Large intestine (tissue), 12 donors: ENCODE data around the gene PPIE. TPM values are rescaled to one million over a fixed set of nuclear protein-coding genes. Genes with fewer than 3 reads are reported as not detected.

Experiments
- DNase-seq, 2 donors: peaks; one replicate each; pipeline versions ENCODE4 v3.0.0 to v3.0.0-alpha.2; 2013
- H3K27ac ChIP-seq: one replicate; pipeline ENCODE4 v1.5.1; 2013; ENCODE audit warnings: low read length
- H3K27me3 ChIP-seq: 2 replicates; pipeline ENCODE4 v1.6.1; 2013; ENCODE audit warnings: low read length; ENCODE audit not compliant: control insufficient read depth, insufficient read depth
- H3K36me3 ChIP-seq: 2 replicates; pipeline ENCODE4 v1.6.1; 2013; ENCODE audit warnings: low read length; ENCODE audit not compliant: control insufficient read depth, insufficient read depth
- H3K4me1 ChIP-seq: one replicate; pipeline ENCODE4 v1.6.1; 2013; ENCODE audit warnings: low read length; ENCODE audit not compliant: control insufficient read depth, insufficient read depth
- H3K4me3 ChIP-seq: one replicate; pipeline ENCODE4 v1.5.1; 2013; ENCODE audit warnings: low read length
- H3K9me3 ChIP-seq: one replicate; pipeline ENCODE4 v1.6.1; 2013; ENCODE audit warnings: mild to moderate bottlenecking, low read depth, low read length, moderate library complexity; ENCODE audit not compliant: control insufficient read depth
- WGBS: methylation state at CpG from one replicate; pipeline ENCODE4 v1.1.5; 2013; ENCODE audit warnings: low lambda C conversion rate; ENCODE audit not compliant: insufficient coverage; 5-methylcytosine and 5-hydroxymethylcytosine counted together
- long read RNA-seq, 11 donors: transcript quantifications; one replicate each; lab custom pipeline, GENCODE V29; 2026
- polyA plus RNA-seq: library from polyadenylated mRNA; unstranded; fragments of 120-200 nt; gene quantifications from one replicate; pipeline ENCODE4 v1.2.1, GENCODE V29; 2013

The PPIE gene
- 73.0 TPM for polyA plus RNA-seq
- long read RNA-seq, donor 1, transcript PPIE-201 (10 exons, 1,277 nt), result major isoform, 6 of 8 reads
- long read RNA-seq, donor 1, partial matches to known transcripts, result 0 of 8 reads
- long read RNA-seq, donor 1, other reads (novel, unspliced or antisense), result 0 of 8 reads
- long read RNA-seq, donor 2, transcript PPIE-201 (10 exons, 1,277 nt), result major isoform, 16 of 30 reads
- long read RNA-seq, donor 2, partial matches to known transcripts, result 10 of 30 reads
- long read RNA-seq, donor 2, other reads (novel, unspliced or antisense), result 0 of 30 reads
- long read RNA-seq, donor 3, result 0 reads
- long read RNA-seq, donor 4, partial matches to known transcripts, result 0 of 2 reads
- long read RNA-seq, donor 4, other reads (novel, unspliced or antisense), result 0 of 2 reads
- long read RNA-seq, donor 5, transcript PPIE-201 (10 exons, 1,277 nt), result major isoform, 8 of 12 reads
- long read RNA-seq, donor 5, partial matches to known transcripts, result 0 of 12 reads
- long read RNA-seq, donor 5, other reads (novel, unspliced or antisense), result 0 of 12 reads
- long read RNA-seq, donor 6, transcript PPIE-201 (10 exons, 1,277 nt), result major isoform, 10 of 31 reads
- long read RNA-seq, donor 6, partial matches to known transcripts, result 18 of 31 reads
- long read RNA-seq, donor 6, other reads (novel, unspliced or antisense), result 0 of 31 reads
- long read RNA-seq, donor 7, transcript PPIE-201 (10 exons, 1,277 nt), result major isoform, 7 of 9 reads
- long read RNA-seq, donor 7, partial matches to known transcripts, result 0 of 9 reads
- long read RNA-seq, donor 7, other reads (novel, unspliced or antisense), result 0 of 9 reads
- long read RNA-seq, donor 8, transcript PPIE-202 (10 exons, 1,079 nt), result minor isoform, 5 of 31 reads
- long read RNA-seq, donor 8, transcript PPIE-201 (10 exons, 1,277 nt), result major isoform, 14 of 31 reads
- long read RNA-seq, donor 8, partial matches to known transcripts, result 9 of 31 reads
- long read RNA-seq, donor 8, other reads (novel, unspliced or antisense), result 0 of 31 reads
- long read RNA-seq, donor 9, transcript PPIE-201 (10 exons, 1,277 nt), result major isoform, 17 of 25 reads
- long read RNA-seq, donor 9, partial matches to known transcripts, result 5 of 25 reads
- long read RNA-seq, donor 9, other reads (novel, unspliced or antisense), result 0 of 25 reads
- long read RNA-seq, donor 10, transcript PPIE-201 (10 exons, 1,277 nt), result major isoform, 12 of 21 reads
- long read RNA-seq, donor 10, partial matches to known transcripts, result 8 of 21 reads
- long read RNA-seq, donor 10, other reads (novel, unspliced or antisense), result 0 of 21 reads
- long read RNA-seq, donor 11, transcript PPIE-201 (10 exons, 1,277 nt), result major isoform, 13 of 23 reads
- long read RNA-seq, donor 11, partial matches to known transcripts, result 7 of 23 reads
- long read RNA-seq, donor 11, other reads (novel, unspliced or antisense), result 0 of 23 reads

DNA sequence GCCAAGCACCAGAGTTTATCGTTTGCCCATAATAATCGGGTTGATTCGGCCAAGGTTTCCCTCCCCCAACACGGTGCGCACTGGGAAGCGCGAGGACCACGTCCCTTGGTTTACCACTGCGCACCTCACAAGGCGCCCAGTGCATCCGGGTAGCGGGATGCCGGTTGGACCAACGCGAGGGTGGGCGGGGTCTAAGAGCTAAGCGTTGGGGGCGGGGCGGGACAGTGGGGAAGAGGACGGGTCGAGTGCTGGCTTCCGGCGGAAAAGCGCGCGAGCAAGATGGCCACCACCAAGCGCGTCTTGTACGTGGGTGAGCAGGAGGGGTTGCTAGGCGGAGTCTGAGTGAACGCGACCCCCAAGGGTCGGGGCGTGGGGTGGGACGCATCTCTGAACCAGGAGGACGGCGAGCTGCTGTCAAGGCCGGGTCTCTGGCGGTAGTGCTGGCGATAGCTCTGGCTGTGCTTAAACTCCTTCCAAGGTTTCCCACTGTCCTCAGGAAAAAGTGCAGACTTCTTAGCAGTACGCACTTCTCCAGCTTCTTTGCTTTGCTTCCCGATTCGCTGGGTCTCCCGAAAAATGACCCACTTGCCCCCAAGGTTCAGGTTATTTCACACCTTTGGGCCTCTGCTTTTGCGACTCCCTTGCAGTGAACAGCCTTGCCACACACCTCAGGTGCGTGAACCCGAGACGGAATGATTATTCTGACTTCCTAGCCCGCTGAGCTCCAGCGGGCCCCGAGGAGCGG, at the start of gene PPIE:
Gene PPIE, plus strand, starts transcription at position 261 of the 745 bp plus-strand sequence. Its CDS starts 19 bp downstream, at position 280.
- Histone ChIP-seq H3K9me3 (no peaks in the 10 kb centered on the region), H3K27me3 (peaks cover 22% of the 10 kb centered on the region), H3K36me3 (peaks cover 32% of the 10 kb centered on the region), H3K4me3 (peak within 1 kb of the TSS; percentile 94), H3K27ac (peak within 1 kb of the TSS; percentile 45), H3K4me1 (peaks cover 6% of the 10 kb centered on the region)
- peak; percentile 85 to 89 for DNase-seq
- no CpG with 5 or more reads among the region's 52 CpGs for WGBS

DNA sequence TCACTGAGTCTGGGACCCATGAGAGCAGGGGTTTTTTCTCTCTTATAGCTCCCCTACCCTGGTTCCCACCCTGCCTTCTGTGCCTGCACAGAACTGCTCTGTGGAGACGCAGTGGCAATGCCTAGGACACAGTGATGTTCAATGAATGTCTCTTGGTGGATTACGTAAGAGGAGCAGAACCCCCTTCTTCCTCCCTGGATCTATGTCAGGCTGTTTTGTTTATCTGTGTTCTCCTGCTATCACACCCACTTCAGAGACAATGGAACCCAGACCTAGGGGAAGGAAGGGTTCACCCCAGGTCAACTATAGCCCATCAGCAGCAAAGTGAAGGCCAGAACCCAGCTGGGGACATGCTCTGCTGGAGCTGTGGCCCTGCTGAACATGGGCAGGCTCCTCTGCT, 49.5 kb upstream of the PPIE start:
- peaks cover 94% of the 10 kb centered on the region for H3K27me3 ChIP-seq
- no peak for DNase-seq
- no peak overlapping the region for H3K27ac ChIP-seq
- peaks cover 8% of the 10 kb centered on the region for H3K9me3 ChIP-seq
- H3K4me3 ChIP-seq, result no peak overlapping the region
- WGBS, result no CpG with 5 or more reads among the region's 2 CpGs
- peaks cover 12% of the 10 kb centered on the region for H3K4me1 ChIP-seq
- H3K36me3 ChIP-seq, result no peaks in the 10 kb centered on the region

DNA sequence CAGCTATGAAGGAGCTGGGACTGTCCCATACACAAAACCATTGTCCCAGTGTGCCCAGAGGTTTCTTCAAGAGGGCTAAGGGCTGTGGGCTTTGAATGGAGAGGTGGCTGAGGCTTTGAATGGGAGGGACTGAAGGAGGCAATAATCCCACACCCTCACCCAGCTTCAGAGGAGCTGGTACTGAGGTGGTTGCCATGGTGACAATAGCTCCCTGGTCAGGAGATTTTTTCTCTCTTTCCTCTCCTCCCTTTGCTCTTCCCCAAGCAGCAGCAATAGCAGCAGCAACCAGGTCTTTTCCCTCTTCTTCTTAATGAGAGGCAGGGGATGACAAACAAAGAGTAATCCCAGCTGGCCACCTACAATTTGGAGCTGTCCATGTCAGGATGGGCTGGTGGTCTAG, 49.0 kb upstream of the PPIE start:
- Histone ChIP-seq H3K4me1 (peaks cover 12% of the 10 kb centered on the region), H3K9me3 (peaks cover 8% of the 10 kb centered on the region), H3K27ac (no peak overlapping the region), H3K36me3 (no peaks in the 10 kb centered on the region), H3K4me3 (no peak overlapping the region), H3K27me3 (peaks cover 94% of the 10 kb centered on the region)
- DNase-seq, result no peak

- Histone ChIP-seq H3K27ac (no peak overlapping the region), H3K9me3 (peaks cover 8% of the 10 kb centered on the region), H3K4me1 (peaks cover 12% of the 10 kb centered on the region), H3K4me3 (no peak overlapping the region), H3K36me3 (no peaks in the 10 kb centered on the region), H3K27me3 (peaks cover 94% of the 10 kb centered on the region)
- no CpG with 5 or more reads among the region's 2 CpGs for WGBS
- DNase-seq, result no peak
Measured at GRCh38 chr1:39690225-39690624, 48.5 kb upstream of the PPIE start.

GRCh38 chr1:39690794-39691382, 47.8 kb upstream of the PPIE start:
- Histone ChIP-seq H3K9me3 (peaks cover 8% of the 10 kb centered on the region), H3K27ac (no peak overlapping the region), H3K4me3 (no peak overlapping the region), H3K4me1 (peaks cover 12% of the 10 kb centered on the region), H3K27me3 (peaks cover 91% of the 10 kb centered on the region), H3K36me3 (no peaks in the 10 kb centered on the region)
- DNase-seq, result no peak
- no CpG with 5 or more reads among the region's 28 CpGs for WGBS

GRCh38 chr1:39691383-39692151, 47.1 kb upstream of the PPIE start, which contains the start of gene HPCAL4:
TSS of gene HPCAL4 (minus strand) at chr1:39691433. CDS start at chr1:39684603, 6,830 bp downstream.
- peaks cover 12% of the 10 kb centered on the region for H3K4me1 ChIP-seq
- DNase-seq, result peak; percentile 75 to 83
- peaks cover 8% of the 10 kb centered on the region for H3K9me3 ChIP-seq
- peak within 1 kb of the TSS; percentile 33 for H3K4me3 ChIP-seq
- H3K27me3 ChIP-seq, result peaks cover 89% of the 10 kb centered on the region
- WGBS, result no CpG with 5 or more reads among the region's 47 CpGs
- no peaks in the 10 kb centered on the region for H3K36me3 ChIP-seq
- H3K27ac ChIP-seq, result no peak within 1 kb of the TSS

GRCh38 chr1:39692152-39693074, 46.3 kb upstream of the PPIE start:
- peak overlapping the region; percentile 33 for H3K4me3 ChIP-seq
- DNase-seq, result peak in 1 of 2 donors; percentile 29

GRCh38 chr1:39694026-39694425, 44.7 kb upstream of the PPIE start:
- WGBS, result no CpG with 5 or more reads among the region's 1 CpG
- Histone ChIP-seq H3K36me3 (no peaks in the 10 kb centered on the region), H3K4me1 (peaks cover 12% of the 10 kb centered on the region), H3K9me3 (peaks cover 8% of the 10 kb centered on the region), H3K27me3 (peaks cover 82% of the 10 kb centered on the region), H3K27ac (no peak overlapping the region), H3K4me3 (no peak overlapping the region)
- no peak for DNase-seq

More at GRCh38 chr1:39692152-39693074, 46.3 kb upstream of the PPIE start:
- peaks cover 8% of the 10 kb centered on the region for H3K9me3 ChIP-seq
- no CpG with 5 or more reads among the region's 56 CpGs for WGBS
- no peak overlapping the region for H3K27ac ChIP-seq
- peaks cover 12% of the 10 kb centered on the region for H3K4me1 ChIP-seq
- peaks cover 87% of the 10 kb centered on the region for H3K27me3 ChIP-seq
- no peaks in the 10 kb centered on the region for H3K36me3 ChIP-seq
